Measurements from ENCODE around the gene LHX6. TPM values are rescaled to one million over a fixed set of nuclear protein-coding genes. Genes with fewer than 3 reads are reported as not detected.

The LHX6 gene
- total and polyA plus RNA-seq, 2 of the 4 experiments (the other 2 are of a cell fraction) = under 0.01 to 0.05 TPM

GRCh38 chr9:122200960-122201595, 27.7 kb downstream of the LHX6 start:
- Histone ChIP-seq H3K27ac (ENCODE audit: insufficient read depth, low read length) (no peak overlapping the region), H2BK20ac (ENCODE audit: low read depth, low read length) (no peak overlapping the region), H2AFZ (replicated peaks; ENCODE audit: low read length, poor library complexity) (peak overlapping the region; percentile 38), H2BK120ac (ENCODE audit: low read depth, low read length) (no peak overlapping the region), H3K4me3 (ENCODE audit: insufficient read depth, low read depth, low read length) (no peak overlapping the region), H3K36me3 (ENCODE audit: control insufficient read depth, insufficient read depth, low read length) (no peaks in the 10 kb centered on the region), H3K27me3 (ENCODE audit: control insufficient read depth, insufficient read depth, low read length) (peaks cover 17% of the 10 kb centered on the region), H3K18ac (ENCODE audit: low read depth, low read length) (no peak overlapping the region), H3K9me3 (ENCODE audit: control insufficient read depth, insufficient read depth, low read length) (no peaks in the 10 kb centered on the region), H3K56ac (ENCODE audit: extremely low read depth, insufficient read depth, low read length) (no peak overlapping the region), H2AK5ac (ENCODE audit: low read depth, low read length) (no peak overlapping the region), H2AK9ac (replicated peaks; ENCODE audit: low read depth, low read length, poor library complexity) (no peak overlapping the region), H3K23ac (ENCODE audit: low read depth, low read length) (no peak overlapping the region), H3K4me1 (ENCODE audit: control insufficient read depth, insufficient read depth, low read length) (peaks cover 5% of the 10 kb centered on the region; the same call in 1 of the 2 replicates), H4K91ac (ENCODE audit: insufficient read depth, low read depth, low read length) (no peak overlapping the region), H3K79me1 (ENCODE audit: low read depth in 1 of 2, low read length in 2 of 2) (no peaks in the 10 kb centered on the region), H4K8ac (ENCODE audit: low read depth in 2 of 2, low read length in 2 of 2) (no peak overlapping the region), H3K14ac (replicated peaks; ENCODE audit: low read depth, low read length) (no peak overlapping the region), H2BK5ac (ENCODE audit: low read depth, low read length, poor library complexity, severe bottlenecking) (no peak overlapping the region), H3K4me2 (ENCODE audit: low read depth, low read length) (no peak overlapping the region), H2BK15ac (ENCODE audit: low read depth, low read length) (no peak overlapping the region), H4K20me1 (ENCODE audit: insufficient read depth, low read length) (peaks cover 4% of the 10 kb centered on the region; the same call in 1 of the 2 replicates), H3K4ac (ENCODE audit: low read depth, low read length) (no peak overlapping the region), H4K5ac (ENCODE audit: low read depth, low read length) (no peak overlapping the region), H3K9me1 (ENCODE audit: insufficient read depth, low read length) (no peaks in the 10 kb centered on the region; the same call in 1 of the 2 replicates), H3K9ac (ENCODE audit: low read depth, low read length) (no peak overlapping the region)
- no CpG with 5 or more reads among the region's 7 CpGs for WGBS, 2 experiments (ENCODE audit: extremely low coverage in 2 of 2, insufficient read length in 1 of 2)
- dilution Hi-C loops (cut with HindIII; ENCODE audit: low sequenced_read_pairs, unreplicated experiment) = no loop called here
- no TSS peak for BruUV-seq (replicated peaks)
- ChIA-PET CTCF (no interaction called here), POLR2A (ENCODE audit: unreplicated experiment) (no interaction called here)
- ATAC-seq (ENCODE audit: low read depth) (peak; percentile 80), DNase-seq (peak; percentile 79)
- in situ Hi-C loops (cut with MboI; ENCODE audit: low sequenced_read_pairs) = no loop called here
- intact Hi-C loops (cut with micrococcal nuclease) = no loop called here
- TF ChIP-seq MAZ (IDR thresholded peaks at IDR 0.05; ENCODE audit: borderline replicate concordance, low read depth, low read length) (0 out of 2 replicates have a peak, but pooled peaks have one; percentile 23), SMC3 (IDR thresholded peaks at IDR 0.05; ENCODE audit: low read depth, low read length) (no peak), MAFK (IDR thresholded peaks at IDR 0.05; ENCODE audit: low read depth, low read length) (no peak), CEBPB (IDR thresholded peaks at IDR 0.05; ENCODE audit: low read depth, low read length) (no peak), POLR2A (IDR thresholded peaks at IDR 0.05; ENCODE audit: low read depth, low read length) (no peak)
